Posterior vena cava (tissue), 2 donors: ENCODE results near the gene OR5D14. TPM values are rescaled to one million over a fixed set of nuclear protein-coding genes. Genes with fewer than 3 reads are reported as not detected.

Source experiments
- DNase-seq: peaks from one replicate; pipeline ENCODE4 v3.0.0-alpha.2; 2020; ENCODE audit warnings: low spot score
- intact Hi-C, 2 donors: fragments of 100-400 bp; cut with DNase I; formaldehyde crosslinking; loops; one replicate each; pipeline versions ENCODE4 v1.14.1 to v1.14.2; 2022 to 2023
- long read RNA-seq, 2 donors: library from polyadenylated mRNA; unstranded; transcript quantifications; one replicate each; pipeline ENCODE4 v2.0.0, GENCODE V29; 2020 to 2021
- total RNA-seq, 2 donors: library from RNA; stranded (reverse); fragmentation: NEBNext Ultra II Directional; extraction: Animal tissue kit (Norgen Biotek cat#: 25700); gene quantifications; one replicate each; pipeline ENCODE4 v1.2.1, GENCODE V29; 2021
- donor health status: DM: yes; HTN: yes; CAD: no.
- donor health status: DM: yes; HTN: yes; CAD: no.

OR5D14 gene
- total RNA-seq = not detected
- long read RNA-seq, donor 1 = 0 reads
- long read RNA-seq, donor 2 = 0 reads

DNA sequence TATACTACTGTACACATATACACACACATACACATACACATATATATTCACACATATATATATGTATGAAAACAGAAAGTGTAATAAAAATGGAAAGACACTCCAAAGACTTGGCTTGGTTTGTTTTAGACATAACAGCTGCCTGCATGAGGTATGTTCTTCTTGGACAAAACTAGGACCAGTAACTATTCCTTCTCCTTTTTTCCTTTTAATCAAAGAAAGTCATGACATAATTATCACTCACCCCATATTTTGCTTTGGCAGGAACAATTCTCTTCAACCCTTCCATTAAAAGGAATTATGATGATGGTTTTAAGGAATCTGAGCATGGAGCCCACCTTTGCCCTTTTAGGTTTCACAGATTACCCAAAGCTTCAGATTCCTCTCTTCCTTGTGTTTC is at the start of gene OR5D14:
Gene OR5D14, plus strand, starts transcription at position 301 of the 400 bp plus-strand sequence. Its CDS starts 0 bp downstream, at position 301.
- intact Hi-C loops = no loop called here
- no peak for DNase-seq

DNA sequence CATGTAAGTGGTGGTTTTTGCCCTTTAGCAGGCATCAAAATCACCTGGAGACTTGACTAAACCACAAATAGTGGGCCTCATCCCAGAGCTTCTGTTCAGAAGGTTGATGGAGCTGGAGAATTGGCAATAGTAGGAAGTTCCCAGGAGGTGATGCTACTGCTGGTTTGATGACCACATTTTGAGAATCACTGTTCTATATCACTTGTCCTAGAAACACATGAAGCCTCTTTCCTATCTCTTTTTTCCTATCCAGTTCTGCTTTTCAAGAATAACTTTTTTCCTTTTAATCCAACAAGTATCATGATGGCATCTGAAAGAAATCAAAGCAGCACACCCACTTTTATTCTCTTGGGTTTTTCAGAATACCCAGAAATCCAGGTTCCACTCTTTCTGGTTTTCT is 22.2 kb upstream of the OR5D14 start, which contains the start of gene OR5D13:
Gene OR5D13, plus strand, starts transcription at position 301 of the 400 bp plus-strand sequence. Its CDS starts 0 bp downstream, at position 301.
- DNase-seq = no peak
- intact Hi-C loops = no loop called here

GRCh38 chr11:55791606-55792005 is 3.8 kb upstream of the OR5D14 start:
- intact Hi-C loops = no loop called here
- DNase-seq = no peak

DNA sequence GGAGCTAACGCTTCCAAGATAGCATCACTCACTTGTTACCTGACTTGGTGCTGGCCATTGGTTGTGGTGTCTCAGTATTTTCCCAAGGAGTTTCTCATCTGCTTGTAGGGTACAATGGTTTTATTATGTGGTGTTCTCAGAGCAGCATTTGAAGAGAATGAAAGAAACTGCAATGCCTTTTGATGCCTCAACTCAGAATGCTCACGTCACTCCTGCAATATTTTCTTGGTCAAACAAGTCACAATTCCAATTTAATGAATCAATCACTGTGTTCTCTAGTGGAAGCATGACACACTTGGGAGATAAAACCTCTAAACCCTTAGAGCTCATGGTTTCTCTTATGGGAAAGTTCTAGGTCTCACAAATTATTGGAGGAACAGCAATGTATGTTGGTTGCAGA is 2.0 kb upstream of the OR5D14 start:
- DNase-seq = no peak
- intact Hi-C loops = no loop called here

GRCh38 chr11:55806248-55806647 is 10.9 kb downstream of the OR5D14 start:
- no peak for DNase-seq
- intact Hi-C loops = no loop called here

DNA sequence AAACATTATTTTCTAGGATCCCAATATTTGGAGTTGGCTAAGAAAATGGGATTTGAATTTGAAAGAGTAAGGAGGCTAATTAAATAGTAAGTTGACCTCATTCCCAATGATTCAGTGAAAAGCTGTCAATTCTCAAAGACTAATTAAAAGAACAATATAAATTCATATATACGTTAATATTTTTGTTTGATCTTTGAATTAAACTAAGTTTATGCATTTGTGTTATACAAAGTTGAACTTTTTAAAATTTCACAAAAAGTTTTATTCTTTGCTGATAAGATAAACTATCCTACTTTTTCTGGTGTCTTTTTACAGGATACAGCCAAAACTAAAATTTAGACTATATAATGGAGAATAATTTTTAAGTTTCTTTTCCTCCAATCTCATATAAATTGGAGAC is 15.7 kb downstream of the OR5D14 start, which contains the start of gene OR5L1:
Gene OR5L1, plus strand, starts transcription at position 301 of the 400 bp plus-strand sequence. CDS start 100 bp downstream, outside the sequence.
- intact Hi-C loops = no loop called here
- DNase-seq = no peak

DNA sequence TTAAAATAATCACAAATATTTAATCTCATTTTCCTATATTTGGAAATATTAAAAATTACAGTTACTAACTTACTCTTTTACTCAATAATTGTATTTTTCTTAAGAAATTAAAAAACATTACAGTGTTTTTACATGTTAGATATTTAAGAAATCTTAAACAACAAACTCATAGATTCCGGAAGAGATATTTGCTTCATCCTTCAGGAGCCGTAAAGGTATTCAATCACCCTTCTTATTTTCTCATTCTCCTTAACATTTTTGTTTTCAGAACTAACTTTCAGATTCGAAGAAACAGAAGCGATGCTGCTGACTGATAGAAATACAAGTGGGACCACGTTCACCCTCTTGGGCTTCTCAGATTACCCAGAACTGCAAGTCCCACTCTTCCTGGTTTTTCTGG is 24.0 kb downstream of the OR5D14 start, which contains the start of gene OR5D18:
Gene OR5D18, plus strand, starts transcription at position 301 of the 400 bp plus-strand sequence. Its CDS starts 0 bp downstream, at position 301.
- intact Hi-C loops = no loop called here
- no peak for DNase-seq

DNA sequence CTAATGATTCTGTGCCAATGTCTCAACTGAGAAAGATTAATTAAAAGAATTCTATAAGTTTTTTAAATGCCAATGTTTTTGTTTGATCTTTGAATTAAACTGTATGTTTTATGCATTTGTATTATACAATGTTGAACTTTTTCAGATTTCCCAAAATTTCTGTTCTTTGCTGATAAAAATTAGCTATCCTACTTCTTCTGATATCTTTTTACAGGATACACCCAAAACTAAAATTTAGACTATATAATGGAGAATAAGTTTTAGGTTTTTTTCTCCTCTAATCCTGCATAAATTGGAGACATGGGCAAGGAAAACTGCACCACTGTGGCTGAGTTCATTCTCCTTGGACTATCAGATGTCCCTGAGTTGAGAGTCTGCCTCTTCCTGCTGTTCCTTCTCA is 31.6 kb downstream of the OR5D14 start, which contains the start of gene OR5L2:
Gene OR5L2, plus strand, starts transcription at position 301 of the 400 bp plus-strand sequence. Its CDS starts 0 bp downstream, at position 301.
- DNase-seq = no peak
- intact Hi-C loops = no loop called here

DNA sequence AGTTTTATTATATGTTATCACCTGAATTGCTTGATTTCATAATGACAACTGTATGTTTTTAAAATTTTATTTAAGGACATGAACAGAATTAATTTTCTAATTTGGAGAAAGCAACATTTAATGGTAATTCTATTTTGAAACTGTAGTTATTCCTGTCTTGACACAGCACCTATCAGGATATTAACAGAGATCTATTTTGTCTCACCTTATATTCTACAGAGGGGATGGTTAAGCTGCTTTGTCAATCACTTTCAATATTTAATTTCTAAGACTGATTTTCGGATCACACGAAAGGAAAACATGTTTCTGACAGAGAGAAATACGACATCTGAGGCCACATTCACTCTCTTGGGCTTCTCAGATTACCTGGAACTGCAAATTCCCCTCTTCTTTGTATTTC is 43.1 kb downstream of the OR5D14 start, which contains the start of gene OR5D16:
Gene OR5D16, plus strand, starts transcription at position 301 of the 400 bp plus-strand sequence. Its CDS starts 0 bp downstream, at position 301.
- DNase-seq = no peak
- intact Hi-C loops = no loop called here

Other genes with a start within 250 kb of the OR5D14 start
- not detected for gene OR4C15, start 241.1 kb upstream of the OR5D14 start, total RNA-seq
- gene OR4C16, start 223.4 kb upstream of the OR5D14 start, total RNA-seq = not detected
- gene OR4C11, start 187.9 kb upstream of the OR5D14 start, total RNA-seq = not detected
- not detected for gene OR4P4, start 160.4 kb upstream of the OR5D14 start, total RNA-seq
- not detected for gene OR4S2, start 147.2 kb upstream of the OR5D14 start, total RNA-seq
- gene OR4C6, start 133.4 kb upstream of the OR5D14 start, total RNA-seq = not detected
- gene OR5D13, start 22.1 kb upstream of the OR5D14 start, total RNA-seq = not detected
- gene OR5L1, start 15.8 kb downstream of the OR5D14 start, total RNA-seq = not detected
- gene OR5D18, start 24.1 kb downstream of the OR5D14 start, total RNA-seq = not detected
- gene OR5L2, start 31.7 kb downstream of the OR5D14 start, total RNA-seq = not detected
- not detected for gene OR5D16, start 43.2 kb downstream of the OR5D14 start, total RNA-seq
- gene TRIM51, start 87.7 kb downstream of the OR5D14 start, total RNA-seq = not detected
- not detected for gene OR5W2, start 119.0 kb downstream of the OR5D14 start, total RNA-seq
- gene OR5I1, start 140.8 kb downstream of the OR5D14 start, total RNA-seq = not detected
- gene OR10AG1, start 174.4 kb downstream of the OR5D14 start, total RNA-seq = not detected
- not detected for gene OR5F1, start 199.1 kb downstream of the OR5D14 start, total RNA-seq
- gene OR5AS1, start 232.1 kb downstream of the OR5D14 start, total RNA-seq = not detected